Breast epithelium (tissue), 3 donors: ENCODE results near the gene TMEM247.
"Not testable (repeated sequence)": the region's sequence is repeated elsewhere in the genome, so short reads cannot be mapped to it uniquely, and the experiment has no call there.

Experiments used
- CTCF ChIP-seq, 3 donors: fragments of 450-650 bp; IDR thresholded peaks; one replicate each; pipeline ENCODE4 v1.5.1; 2016 to 2017; ENCODE audit warnings: antibody characterized with exemption in 3 of 3, mild to moderate bottlenecking in 3 of 3, moderate library complexity in 3 of 3
- POLR2A ChIP-seq: fragments of 450-650 bp; IDR thresholded peaks from one replicate; pipeline ENCODE4 v1.6.1; 2016; ENCODE audit warnings: antibody characterized with exemption, mild to moderate bottlenecking, moderate library complexity
- POLR2AphosphoS5 ChIP-seq, 3 donors: sonication (generic); formaldehyde crosslinking; IDR thresholded peaks; one replicate each; pipeline ENCODE4 v1.6.1; 2017; ENCODE audit warnings: antibody characterized with exemption in 3 of 3

DNA sequence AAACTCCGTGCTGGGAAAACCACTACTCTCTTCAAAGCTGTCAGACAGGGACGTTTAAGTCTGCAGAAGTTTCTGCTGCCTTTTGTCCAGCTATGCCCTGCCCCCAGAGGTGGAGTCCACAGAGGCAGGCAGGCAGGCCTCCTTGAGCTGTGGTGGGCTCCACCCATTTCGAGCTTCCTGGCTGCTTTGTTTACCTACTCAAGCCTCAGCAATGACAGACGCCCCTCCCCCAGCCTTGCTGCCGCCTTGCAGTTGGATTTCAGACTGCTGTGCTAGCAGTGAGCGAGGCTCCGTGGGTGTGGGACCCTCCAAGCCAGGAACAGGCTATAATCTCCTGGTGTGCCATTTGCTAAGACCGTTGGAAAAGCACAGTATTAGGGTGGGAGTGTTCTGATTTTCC is 1.9 kb upstream of the TMEM247 start:
- TF ChIP-seq CTCF (IDR thresholded peaks at IDR 0.05); POLR2AphosphoS5 (IDR thresholded peaks at IDR 0.05); POLR2A: not testable (repeated sequence)
